Esophagus (tissue), 2 donors: ENCODE measurements around the gene DAAM2. TPM values are rescaled to one million over a fixed set of nuclear protein-coding genes. Genes with fewer than 3 reads are reported as not detected.

Experiments used
- H3K27ac ChIP-seq, 2 donors: one replicate each; pipeline ENCODE4 v1.5.1; 2013; ENCODE audit warnings: low read depth in 2 of 2, mild to moderate bottlenecking in 2 of 2, inconsistent platforms in 1 of 2, low read length in 1 of 2, moderate library complexity in 1 of 2
- H3K27me3 ChIP-seq, 2 donors: one replicate each; pipeline ENCODE4 v1.6.1; 2013; ENCODE audit warnings: low read length in 2 of 2, control low read depth in 1 of 2, mild to moderate bottlenecking in 1 of 2; ENCODE audit not compliant: insufficient read depth in 2 of 2, control insufficient read depth in 1 of 2
- H3K36me3 ChIP-seq, 2 donors: one replicate each; pipeline ENCODE4 v1.6.1; 2013; ENCODE audit warnings: low read length in 1 of 2; ENCODE audit not compliant: control insufficient read depth in 2 of 2, insufficient read depth in 2 of 2
- H3K4me1 ChIP-seq, 2 donors: one replicate each; pipeline ENCODE4 v1.6.1; 2013; ENCODE audit warnings: low read length in 1 of 2; ENCODE audit not compliant: control insufficient read depth in 2 of 2, insufficient read depth in 2 of 2
- H3K4me3 ChIP-seq, 2 donors: one replicate each; pipeline ENCODE4 v1.5.1; 2013; ENCODE audit warnings: low read length in 2 of 2, mild to moderate bottlenecking in 2 of 2, low read depth in 1 of 2, moderate library complexity in 1 of 2
- H3K9me3 ChIP-seq, 2 donors: one replicate each; pipeline ENCODE4 v1.6.1; 2013; ENCODE audit warnings: mild to moderate bottlenecking in 2 of 2, low read depth in 1 of 2, low read length in 1 of 2, moderate library complexity in 1 of 2; ENCODE audit not compliant: control insufficient read depth in 2 of 2, insufficient read depth in 1 of 2
- WGBS, 2 donors: extraction: QIAGEN DNeasy Blood & Tissue Kit; methylation state at CpG; one replicate each; pipeline ENCODE4 v1.1.7; 2013; 5-methylcytosine and 5-hydroxymethylcytosine counted together
- polyA plus RNA-seq, 2 donors: library from polyadenylated mRNA; stranded (reverse); fragments of 200-250 nt; gene quantifications; one replicate each; pipeline ENCODE4 v1.2.3, GENCODE V29; 2013
- donor health status: healthy with polysubstance abuse.
- donor health status: Bipolar disorder and iron deficiency.

Gene DAAM2
- polyA plus RNA-seq, 2 donors = 10.7 to 11.3 TPM

GRCh38 chr6:39785281-39785680 lies 6.9 kb upstream of the DAAM2 start:
- H3K4me3 ChIP-seq = no peak overlapping the region
- no peaks in the 10 kb centered on the region for H3K27me3 ChIP-seq
- WGBS, 2 donors = 57 to 60% methylated on average over 2 of the region's 2 CpGs
- no peaks in the 10 kb centered on the region for H3K9me3 ChIP-seq
- H3K36me3 ChIP-seq = no peaks in the 10 kb centered on the region
- H3K27ac ChIP-seq = no peak overlapping the region
- H3K4me1 ChIP-seq = no peaks in the 10 kb centered on the region

DNA sequence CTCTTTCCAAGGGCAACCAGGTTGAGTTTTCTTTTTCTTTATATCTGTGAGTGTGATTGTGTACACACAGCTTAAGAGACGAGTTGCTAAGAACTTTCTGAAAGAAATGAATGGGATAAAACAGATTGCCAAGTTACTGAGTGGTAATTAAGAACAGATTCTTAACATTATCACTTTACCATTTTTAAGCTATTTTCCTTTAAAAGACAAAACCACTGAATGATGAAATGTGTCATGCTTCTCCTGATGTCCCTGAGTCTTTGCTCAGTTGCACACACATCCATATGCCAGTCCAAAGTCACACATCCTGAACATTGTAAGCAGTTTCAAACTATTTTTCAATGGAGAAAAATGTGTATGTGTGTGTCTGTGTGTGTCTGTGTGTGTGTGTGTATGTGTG lies 5.5 kb upstream of the DAAM2 start:
- H3K4me1 ChIP-seq = no peaks in the 10 kb centered on the region
- H3K27me3 ChIP-seq = no peaks in the 10 kb centered on the region
- no peaks in the 10 kb centered on the region for H3K36me3 ChIP-seq
- no peak overlapping the region for H3K27ac ChIP-seq
- no peaks in the 10 kb centered on the region for H3K9me3 ChIP-seq
- WGBS, 2 donors = 33 to 43% methylated on average over 1 of the region's 1 CpG
- no peak overlapping the region for H3K4me3 ChIP-seq

DNA sequence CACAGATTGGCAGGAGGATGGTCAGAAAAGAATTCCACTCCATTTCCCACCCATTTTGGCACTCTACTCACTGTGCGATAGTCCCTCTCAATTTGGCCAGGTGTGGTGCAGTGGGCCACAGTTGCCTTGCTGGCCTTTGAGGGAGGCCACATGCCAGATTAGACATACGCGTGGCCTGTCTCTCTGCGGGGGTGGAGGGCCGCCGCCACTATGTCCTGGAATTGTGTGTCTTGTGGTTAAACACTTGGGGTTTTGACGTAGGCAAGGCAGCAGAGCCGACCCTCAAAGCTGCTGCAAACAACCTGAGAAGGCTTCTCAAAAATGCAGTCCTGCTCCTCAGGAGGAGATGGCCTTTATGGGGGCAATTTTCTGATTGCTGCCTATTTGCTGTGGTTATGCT lies 4.9 kb upstream of the DAAM2 start:
- Histone ChIP-seq H3K27me3 (no peaks in the 10 kb centered on the region), H3K9me3 (no peaks in the 10 kb centered on the region), H3K4me1 (peaks cover 2 to 3% of the 10 kb centered on the region in 2 donors), H3K27ac (no peak overlapping the region), H3K4me3 (no peak overlapping the region), H3K36me3 (no peaks in the 10 kb centered on the region)
- 89 to 95% methylated on average over 8 of the region's 8 CpGs for WGBS, 2 donors

DNA sequence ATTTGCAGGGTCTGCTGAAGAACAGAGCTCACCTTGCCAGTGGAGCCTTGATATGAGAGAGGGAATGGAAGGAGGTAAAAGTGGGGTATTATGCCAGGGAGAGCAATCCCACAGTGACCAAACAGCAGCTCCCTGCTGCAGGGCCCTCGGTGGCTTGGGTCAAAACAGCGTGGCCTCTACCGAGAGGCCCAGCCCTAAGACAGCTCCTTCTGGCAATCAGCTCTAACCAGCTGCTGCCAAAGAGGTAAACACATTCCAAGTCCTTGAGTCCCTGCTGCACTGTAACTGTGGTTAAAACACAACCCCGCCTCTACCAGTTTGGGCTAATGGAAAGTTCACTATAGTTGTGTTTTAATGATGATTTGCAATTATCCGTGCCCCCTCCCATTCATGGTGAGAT lies 1.4 kb upstream of the DAAM2 start:
- 60 to 68% methylated on average over 5 of the region's 5 CpGs for WGBS, 2 donors

DNA sequence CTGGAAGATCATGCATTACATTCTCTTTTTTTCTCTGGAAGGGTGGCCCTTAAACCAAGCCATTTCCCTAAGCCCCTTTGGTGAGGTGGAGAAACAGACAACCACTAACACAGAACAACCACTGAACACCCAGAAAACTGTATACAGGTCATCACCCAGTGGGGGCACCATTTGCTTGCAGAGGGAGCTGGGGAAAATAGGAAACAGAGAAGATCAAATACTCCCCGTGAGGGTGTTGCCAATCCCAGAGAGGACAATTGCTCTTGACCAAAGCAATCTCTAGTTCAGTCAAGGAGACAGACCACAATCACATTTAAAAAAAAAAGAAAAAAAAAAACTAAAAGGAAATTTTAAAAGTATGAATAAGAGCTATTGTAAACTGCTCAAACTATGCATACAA lies 865 bp upstream of the DAAM2 start:
- H3K4me3 ChIP-seq = no peak overlapping the region
- H3K4me1 ChIP-seq = peaks cover 2 to 3% of the 10 kb centered on the region in 2 donors
- H3K27me3 ChIP-seq = peaks cover 0 to 3% of the 10 kb centered on the region in 2 donors
- H3K36me3 ChIP-seq = no peaks in the 10 kb centered on the region
- no peak overlapping the region for H3K27ac ChIP-seq
- no peaks in the 10 kb centered on the region for H3K9me3 ChIP-seq
- 26 to 41% methylated on average over 1 of the region's 1 CpG for WGBS, 2 donors

More for the DNA sequence above, 1.4 kb upstream of the DAAM2 start:
- no peaks in the 10 kb centered on the region for H3K36me3 ChIP-seq
- peaks cover 0 to 3% of the 10 kb centered on the region in 2 donors for H3K27me3 ChIP-seq
- peaks cover 2 to 3% of the 10 kb centered on the region in 2 donors for H3K4me1 ChIP-seq
- H3K27ac ChIP-seq = no peak overlapping the region
- no peak overlapping the region for H3K4me3 ChIP-seq
- no peaks in the 10 kb centered on the region for H3K9me3 ChIP-seq

DNA sequence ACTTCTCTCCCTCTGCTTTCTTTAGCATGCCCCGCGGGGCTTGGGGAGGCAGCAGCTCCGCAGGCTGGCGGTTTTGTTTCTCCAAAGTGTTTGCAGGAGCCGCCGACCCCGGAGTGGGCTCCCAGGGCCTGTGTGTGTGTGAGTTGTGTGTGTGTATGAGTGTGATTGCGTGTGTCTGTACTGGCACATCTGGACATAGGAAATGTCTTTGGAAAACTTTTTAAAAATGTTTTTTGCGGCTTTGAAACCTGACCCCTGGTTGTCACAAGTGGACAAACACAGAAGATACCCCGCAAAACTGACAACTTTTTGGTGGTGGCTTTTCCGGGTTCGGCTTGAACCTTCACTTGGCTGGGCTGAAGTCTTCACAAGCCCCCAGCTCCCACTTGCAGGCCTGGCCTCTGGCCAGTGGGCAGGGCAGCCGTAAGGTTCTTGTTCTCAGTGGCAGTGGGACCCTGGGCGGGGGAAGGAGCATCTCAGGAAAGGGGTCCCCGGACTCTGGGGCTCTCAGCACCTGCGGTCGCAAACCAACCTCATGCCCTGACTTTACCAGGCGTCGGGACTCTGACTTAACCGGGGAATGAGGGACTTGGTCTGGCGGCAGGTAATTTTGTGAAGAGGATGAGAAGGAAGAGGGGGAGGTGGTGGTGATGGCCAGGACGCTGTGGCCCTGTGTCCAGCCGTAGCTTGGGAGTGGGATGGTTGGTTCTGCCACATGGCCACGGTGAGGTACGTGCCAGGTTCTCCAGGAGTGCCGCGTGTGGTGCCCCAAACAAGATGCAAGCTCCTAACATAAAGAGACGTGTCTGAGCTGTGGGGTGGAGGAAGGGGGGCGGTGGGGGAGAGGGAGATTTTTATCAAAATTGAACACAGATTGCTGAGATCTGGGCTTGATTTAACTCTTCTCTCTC lies 619 bp downstream of the DAAM2 start:
- H3K9me3 ChIP-seq = no peaks in the 10 kb centered on the region
- H3K4me3 ChIP-seq = peak overlapping the region; percentile 38 to 45
- no peaks in the 10 kb centered on the region for H3K36me3 ChIP-seq
- peaks cover 0 to 3% of the 10 kb centered on the region in 2 donors for H3K27me3 ChIP-seq
- WGBS, 2 donors = 13 to 14% methylated on average over 29 of the region's 29 CpGs
- H3K4me1 ChIP-seq = peaks cover 2 to 3% of the 10 kb centered on the region in 2 donors
- H3K27ac ChIP-seq = peak overlapping the region; percentile 71 to 82

DNA sequence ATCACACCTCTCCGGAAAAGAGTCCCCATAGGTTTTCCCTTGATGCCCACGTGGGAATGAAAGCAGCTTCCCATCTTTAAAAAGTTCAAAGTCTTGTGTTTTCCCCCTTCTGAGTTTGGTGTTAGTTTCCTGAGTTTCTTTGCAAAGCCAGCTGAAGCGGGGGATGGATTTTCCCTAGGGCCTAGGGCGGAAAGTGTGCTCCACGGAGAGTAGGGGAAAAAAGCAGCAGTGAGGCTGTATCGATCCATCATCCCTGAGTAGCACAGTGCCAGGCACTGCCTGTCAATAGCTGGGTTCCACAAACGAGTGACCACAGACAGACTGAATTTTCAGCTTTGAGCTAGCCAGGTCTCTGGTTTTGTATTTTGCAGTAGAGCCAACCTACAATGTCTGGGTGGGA lies 1.3 kb downstream of the DAAM2 start:
- H3K4me3 ChIP-seq = peak overlapping the region; percentile 16 to 38
- peaks cover 2 to 3% of the 10 kb centered on the region in 2 donors for H3K4me1 ChIP-seq
- no peaks in the 10 kb centered on the region for H3K9me3 ChIP-seq
- no peaks in the 10 kb centered on the region for H3K36me3 ChIP-seq
- 48 to 53% methylated on average over 7 of the region's 7 CpGs for WGBS, 2 donors
- H3K27ac ChIP-seq = peak overlapping the region; percentile 68 to 82
- H3K27me3 ChIP-seq = peaks cover 0 to 3% of the 10 kb centered on the region in 2 donors

GRCh38 chr6:39794231-39794630 lies 2.1 kb downstream of the DAAM2 start:
- no peaks in the 10 kb centered on the region for H3K9me3 ChIP-seq
- no peaks in the 10 kb centered on the region for H3K36me3 ChIP-seq
- WGBS, 2 donors = 72 to 74% methylated on average over 5 of the region's 5 CpGs
- H3K27me3 ChIP-seq = peaks cover 0 to 3% of the 10 kb centered on the region in 2 donors
- peaks cover 2 to 3% of the 10 kb centered on the region in 2 donors for H3K4me1 ChIP-seq
- H3K4me3 ChIP-seq = peak overlapping the region in 1 of 2 donors; percentile 38
- H3K27ac ChIP-seq = peak overlapping the region; percentile 7 to 82

- Histone ChIP-seq H3K36me3 (no peaks in the 10 kb centered on the region), H3K9me3 (no peaks in the 10 kb centered on the region), H3K27ac (no peak overlapping the region), H3K4me3 (no peak overlapping the region), H3K27me3 (peaks cover 0 to 3% of the 10 kb centered on the region in 2 donors), H3K4me1 (peaks cover 2 to 8% of the 10 kb centered on the region in 2 donors)
- 80 to 83% methylated on average over 2 of the region's 2 CpGs for WGBS, 2 donors
Measured at GRCh38 chr6:39797751-39798150, 5.6 kb downstream of the DAAM2 start.
